Endothelial cell (in vitro differentiated cells): Measurements from ENCODE around the gene SEMA4D. TPM values are rescaled to one million over a fixed set of nuclear protein-coding genes. Genes with fewer than 3 reads are reported as not detected.

ENCODE experiments used
- DNase-seq: peaks from one replicate; pipeline ENCODE4 v3.0.0; 2021; ENCODE audit warnings: low spot score
- H3K27ac Mint-ChIP-seq: one replicate; pipeline ENCODE4 v1.8.0; 2021; ENCODE audit warnings: mixed read lengths, inconsistent platforms; ENCODE audit not compliant: unreplicated experiment
- H3K27me3 Mint-ChIP-seq: one replicate; pipeline ENCODE4 v1.8.0; 2021; ENCODE audit warnings: mild to moderate bottlenecking, moderate library complexity, mixed read lengths, inconsistent platforms; ENCODE audit not compliant: unreplicated experiment
- H3K36me3 Mint-ChIP-seq: one replicate; pipeline ENCODE4 v1.8.0; 2021; ENCODE audit warnings: mild to moderate bottlenecking, low read depth, mixed read lengths, inconsistent platforms; ENCODE audit not compliant: unreplicated experiment
- H3K4me1 Mint-ChIP-seq: one replicate; pipeline ENCODE4 v1.8.0; 2021; ENCODE audit warnings: mild to moderate bottlenecking, mixed read lengths, inconsistent platforms; ENCODE audit not compliant: unreplicated experiment
- H3K4me3 Mint-ChIP-seq: one replicate; pipeline ENCODE4 v1.8.0; 2021; ENCODE audit warnings: mild to moderate bottlenecking, mixed read lengths, inconsistent platforms; ENCODE audit not compliant: unreplicated experiment
- H3K9me3 Mint-ChIP-seq: one replicate; pipeline ENCODE4 v1.8.0; 2021; ENCODE audit warnings: mixed read lengths, inconsistent platforms; ENCODE audit not compliant: unreplicated experiment
- CTCF ChIP-seq: fragments of 200-600 bp; sonication (generic); IDR thresholded peaks from one replicate; pipeline ENCODE4 v1.5.0; 2021; ENCODE audit warnings: antibody characterized with exemption; ENCODE audit not compliant: unreplicated experiment
- total RNA-seq: library from RNA; stranded (reverse); fragmentation: NEBNext Ultra II Directional; extraction: Animal tissue kit (Norgen Biotek cat#: 25700); gene quantifications from one replicate; pipeline ENCODE4 v1.2.1, GENCODE V29; 2021; ENCODE audit not compliant: unreplicated experiment

The SEMA4D gene
- total RNA-seq, 1 donor from 2014 or later, result 14.8 TPM

GRCh38 chr9:89404074-89404473 lies 93.8 kb downstream of the SEMA4D start:
- DNase-seq, result no peak
- H3K4me1 Mint-ChIP-seq, result peaks cover 13% of the 10 kb centered on the region
- no peaks in the 10 kb centered on the region for H3K9me3 Mint-ChIP-seq
- no peak for TF ChIP-seq CTCF
- H3K36me3 Mint-ChIP-seq, result peaks cover 4% of the 10 kb centered on the region
- H3K27me3 Mint-ChIP-seq, result peaks cover 1% of the 10 kb centered on the region
- no peak overlapping the region for H3K4me3 Mint-ChIP-seq
- no peak overlapping the region for H3K27ac Mint-ChIP-seq

GRCh38 chr9:89402695-89403427 lies 95.1 kb downstream of the SEMA4D start:
- Mint-ChIP-seq H3K27ac (no peak overlapping the region), H3K36me3 (peaks cover 4% of the 10 kb centered on the region), H3K4me3 (no peak overlapping the region), H3K4me1 (peaks cover 13% of the 10 kb centered on the region), H3K27me3 (no peaks in the 10 kb centered on the region), H3K9me3 (no peaks in the 10 kb centered on the region)
- DNase-seq, result no peak
- TF ChIP-seq CTCF, result no peak

GRCh38 chr9:89400403-89401116 lies 97.4 kb downstream of the SEMA4D start:
- peaks cover under 1% of the 10 kb centered on the region for H3K4me1 Mint-ChIP-seq

GRCh38 chr9:89398621-89399020 lies 99.3 kb downstream of the SEMA4D start:
- no peaks in the 10 kb centered on the region for H3K9me3 Mint-ChIP-seq
- DNase-seq, result no peak
- peaks cover 3% of the 10 kb centered on the region for H3K36me3 Mint-ChIP-seq
- H3K4me1 Mint-ChIP-seq, result no peaks in the 10 kb centered on the region
- H3K27ac Mint-ChIP-seq, result no peak overlapping the region
- peaks cover 6% of the 10 kb centered on the region for H3K27me3 Mint-ChIP-seq
- no peak overlapping the region for H3K4me3 Mint-ChIP-seq
- TF ChIP-seq CTCF, result no peak

More at GRCh38 chr9:89400403-89401116, 97.4 kb downstream of the SEMA4D start:
- TF ChIP-seq CTCF, result no peak
- DNase-seq, result no peak
- Mint-ChIP-seq H3K4me3 (no peak overlapping the region), H3K27me3 (peaks cover 2% of the 10 kb centered on the region), H3K27ac (no peak overlapping the region), H3K36me3 (peaks cover 3% of the 10 kb centered on the region), H3K9me3 (no peaks in the 10 kb centered on the region)

GRCh38 chr9:89397471-89397870 lies 100.4 kb downstream of the SEMA4D start:
- Mint-ChIP-seq H3K27ac (no peak overlapping the region), H3K4me3 (no peak overlapping the region), H3K9me3 (no peaks in the 10 kb centered on the region), H3K27me3 (peaks cover 6% of the 10 kb centered on the region), H3K4me1 (no peaks in the 10 kb centered on the region), H3K36me3 (peaks cover 3% of the 10 kb centered on the region)
- DNase-seq, result no peak
- no peak for TF ChIP-seq CTCF
